NCI-H1694 treated with DMSO at 0.1 percent for 48 hours (cell line): ENCODE results near the gene PILRB.
"Not testable (repeated sequence)": the region's sequence is repeated elsewhere in the genome, so short reads cannot be mapped to it uniquely, and the experiment has no call there.

ENCODE experiments used
- DNase-seq: peaks from one replicate; lab custom pipeline; 2025; lab: John Stamatoyannopoulos, UW

The PILRB gene

GRCh38 chr7:100356416-100357068 lies 1.4 kb upstream of the PILRB start:
- DNase-seq, result no peak

- DNase-seq, result no peak
Measured at GRCh38 chr7:100357131-100357561, 771 bp upstream of the PILRB start.

- no peak for DNase-seq
Measured at GRCh38 chr7:100358857-100359212, 918 bp downstream of the PILRB start.

DNA sequence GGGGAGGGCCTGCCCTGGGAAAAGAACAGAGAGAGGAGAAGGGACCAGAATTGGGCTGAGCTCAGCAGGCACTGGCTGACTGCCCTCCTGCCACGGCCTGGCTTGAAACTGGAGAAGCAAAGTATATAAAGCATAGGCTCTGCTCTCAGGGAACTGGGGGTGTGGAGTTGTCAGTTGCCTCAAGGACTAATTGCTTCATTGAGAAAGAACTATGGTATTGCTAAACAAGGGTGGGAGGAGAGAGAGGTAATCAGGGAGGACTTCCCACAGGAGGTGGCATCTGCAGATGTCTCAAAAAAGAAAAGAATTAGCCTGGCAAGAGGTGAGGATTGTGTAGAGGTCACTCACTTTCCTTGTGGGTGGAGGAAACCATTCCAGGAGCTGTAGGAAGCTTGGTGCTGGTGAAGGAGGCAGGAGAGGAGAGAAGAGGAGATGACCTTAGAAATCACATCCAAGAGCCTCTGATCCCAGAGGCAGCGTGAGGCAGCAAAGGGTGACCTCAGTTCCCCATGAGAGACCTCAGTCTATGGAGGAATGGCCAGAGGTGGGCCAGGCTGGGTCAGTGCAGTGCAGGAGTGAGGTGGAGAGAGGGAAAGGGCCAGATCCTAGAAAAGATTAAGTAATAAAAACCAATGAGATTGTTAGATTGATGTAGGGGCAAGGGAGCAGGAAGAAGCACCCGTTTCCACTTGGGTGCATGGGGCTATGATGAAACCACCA lies 2.4 kb downstream of the PILRB start:
- no peak for DNase-seq

- DNase-seq, result no peak
Measured at GRCh38 chr7:100363098-100363497, 5.2 kb downstream of the PILRB start.

- DNase-seq, result not testable (repeated sequence)
Measured at GRCh38 chr7:100363797-100364196, 5.9 kb downstream of the PILRB start.

- no peak for DNase-seq
Measured at GRCh38 chr7:100364480-100364879, 6.6 kb downstream of the PILRB start.

- not testable (repeated sequence) for DNase-seq
Measured at GRCh38 chr7:100365998-100366367, 8.1 kb downstream of the PILRB start.

GRCh38 chr7:100366411-100367250 lies 8.7 kb downstream of the PILRB start:
- DNase-seq, result no peak

DNA sequence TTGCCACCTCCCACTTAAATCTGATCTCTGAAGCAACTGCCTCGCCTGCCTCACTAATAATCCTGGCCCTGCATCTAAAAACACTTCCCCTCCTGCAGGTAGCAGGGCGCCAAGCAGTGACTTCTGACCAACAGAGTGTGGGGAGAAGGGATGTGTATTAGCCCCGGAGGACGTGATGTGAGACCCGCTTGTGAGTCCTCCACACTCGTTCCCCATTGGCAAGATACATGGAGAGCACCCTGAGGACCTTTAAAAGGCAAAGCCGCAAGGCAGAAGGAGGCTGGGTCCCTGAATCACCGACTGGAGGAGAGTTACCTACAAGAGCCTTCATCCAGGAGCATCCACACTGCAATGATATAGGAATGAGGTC lies 9.3 kb downstream of the PILRB start:
- DNase-seq, result no peak

- DNase-seq, result no peak
Measured at GRCh38 chr7:100367676-100368613, 10.0 kb downstream of the PILRB start.

DNA sequence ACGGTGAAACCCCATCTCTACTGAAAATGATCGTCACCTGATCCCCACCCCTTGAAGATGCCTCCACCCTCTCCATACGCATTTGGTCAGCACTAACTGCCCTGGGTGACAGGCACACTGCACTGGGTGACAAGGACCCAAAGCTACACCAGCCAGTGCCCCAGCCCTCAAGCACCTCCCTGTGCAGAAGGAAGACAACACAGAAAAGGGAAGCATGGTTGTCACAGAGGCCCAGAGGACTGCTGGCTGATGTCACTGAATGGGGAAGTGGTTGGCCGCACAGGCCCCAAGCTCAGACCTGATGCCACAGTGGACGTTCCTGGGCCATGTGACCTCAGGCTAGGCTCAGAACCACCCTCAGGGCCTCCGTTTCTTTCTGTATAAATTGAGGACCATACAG lies 11.2 kb downstream of the PILRB start:
- peak; percentile 10 for DNase-seq

DNA sequence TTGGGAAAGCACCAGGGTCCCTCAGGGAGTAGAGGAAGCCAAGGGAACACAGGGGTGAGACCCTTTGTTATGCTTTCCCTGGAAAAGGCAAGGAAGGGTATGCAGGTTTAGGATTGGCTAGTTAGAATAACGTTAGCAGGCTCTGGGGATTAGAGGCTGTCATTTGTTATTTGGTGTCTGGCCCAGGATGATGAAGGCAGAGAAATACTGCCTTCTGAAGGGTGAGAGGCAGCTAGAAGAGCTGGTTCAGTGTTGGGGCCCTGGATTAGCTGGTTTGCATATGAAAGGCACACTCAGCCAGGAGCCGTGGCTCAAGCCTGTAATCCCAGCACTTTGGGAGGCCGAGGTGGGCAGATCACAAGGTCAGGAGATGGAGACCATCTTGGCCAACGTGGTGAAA lies 12.4 kb downstream of the PILRB start:
- DNase-seq, result no peak

DNA sequence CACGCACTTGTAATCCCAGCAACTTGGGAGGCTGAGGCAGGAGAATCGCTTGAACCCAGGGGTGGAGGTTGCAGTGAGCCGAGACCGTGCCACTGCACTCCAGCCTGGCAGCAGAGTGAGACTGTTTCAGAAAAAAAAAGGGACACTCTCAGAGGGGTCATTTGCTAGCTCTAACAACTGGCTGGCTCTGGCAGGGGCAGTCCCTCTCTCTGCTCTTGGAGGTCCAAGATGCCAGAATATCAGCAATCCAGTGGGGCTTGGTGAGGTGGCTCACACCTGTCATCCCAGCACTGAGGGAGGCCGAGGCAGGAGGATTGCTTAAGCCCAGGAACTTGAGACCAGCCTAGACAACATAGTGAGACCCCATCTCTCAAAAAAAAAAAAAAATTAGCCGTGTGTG lies 12.8 kb downstream of the PILRB start:
- no peak for DNase-seq

GRCh38 chr7:100371561-100372171 lies 13.7 kb downstream of the PILRB start:
- DNase-seq, result no peak

- no peak for DNase-seq
Measured at GRCh38 chr7:100372256-100372655, 14.3 kb downstream of the PILRB start.

- DNase-seq, result no peak
Measured at GRCh38 chr7:100372694-100373093, 14.8 kb downstream of the PILRB start.

- no peak for DNase-seq
Measured at GRCh38 chr7:100373261-100373831, 15.4 kb downstream of the PILRB start, which contains the start of gene PILRA. Gene PILRA (plus strand): TSS chr7:100373487. CDS start chr7:100373657, 170 bp downstream.

GRCh38 chr7:100373870-100374598 lies 16.1 kb downstream of the PILRB start:
- not testable (repeated sequence) for DNase-seq

DNA sequence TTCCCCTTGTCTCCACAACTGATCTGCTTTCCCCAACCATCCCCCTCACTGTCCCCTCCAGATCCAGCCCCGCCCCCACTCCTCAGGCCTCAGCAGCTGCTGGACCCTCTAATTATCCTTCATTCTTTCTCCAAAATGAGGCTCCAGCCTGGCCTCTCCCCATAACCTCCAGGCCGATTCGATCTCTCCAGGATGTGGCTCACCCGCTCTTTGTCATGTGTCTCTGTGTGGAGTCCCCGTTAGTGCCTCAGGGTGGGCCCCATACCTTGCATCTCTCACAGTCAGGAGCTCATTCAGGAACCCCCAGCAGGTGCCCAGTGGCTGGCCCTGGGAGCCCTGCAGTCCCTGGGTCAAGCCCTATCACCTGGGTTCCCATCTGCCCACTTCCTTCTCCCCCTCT lies 16.7 kb downstream of the PILRB start:
- no peak for DNase-seq
